Mammary epithelial cell (primary cell): ENCODE data around the gene SORCS2.

ENCODE experiments used
- EZH2 ChIP-seq: IDR thresholded peaks from 2 replicates; pipeline ENCODE4 v1.6.1; 2012; ENCODE audit warnings: low read length, inconsistent platforms, borderline replicate concordance
- TF ChIP-seq, protein P1 (sequence below), 2 donors: IDR thresholded peaks in 1 of 2; conservative IDR thresholded peaks in 1 of 2; 2 replicates each; pipeline ENCODE4 v1.5.1; 2011 to 2012; ENCODE audit warnings: inconsistent platforms in 2 of 2, low read length in 2 of 2, mild to moderate bottlenecking in 2 of 2, control low read depth in 1 of 2, low read depth in 1 of 2; ENCODE audit not compliant: insufficient read depth in 1 of 2; ENCODE audit errors: extremely low read depth in 1 of 2

DNA sequence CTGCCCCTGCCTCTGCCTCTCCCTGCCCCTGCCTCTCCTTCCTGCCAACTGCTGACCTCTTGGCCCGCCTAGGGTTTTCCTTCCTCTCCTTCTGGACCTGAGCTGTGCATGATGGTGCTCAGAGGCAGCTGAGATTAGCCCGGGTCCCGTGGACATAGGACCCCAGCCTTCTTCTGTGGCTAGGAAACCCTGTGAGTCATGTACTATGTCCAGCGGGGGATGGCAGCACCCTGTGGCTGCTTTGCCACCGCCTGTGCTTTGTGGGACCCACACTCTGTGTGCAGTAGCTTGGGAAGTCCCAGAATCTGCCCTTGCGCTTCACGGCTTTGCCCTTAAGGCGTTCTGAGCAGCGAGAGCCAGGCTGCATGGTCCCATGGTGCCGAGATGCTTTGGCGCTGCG lies 347.9 kb downstream of the SORCS2 start:
- TF ChIP-seq, protein P1, sequence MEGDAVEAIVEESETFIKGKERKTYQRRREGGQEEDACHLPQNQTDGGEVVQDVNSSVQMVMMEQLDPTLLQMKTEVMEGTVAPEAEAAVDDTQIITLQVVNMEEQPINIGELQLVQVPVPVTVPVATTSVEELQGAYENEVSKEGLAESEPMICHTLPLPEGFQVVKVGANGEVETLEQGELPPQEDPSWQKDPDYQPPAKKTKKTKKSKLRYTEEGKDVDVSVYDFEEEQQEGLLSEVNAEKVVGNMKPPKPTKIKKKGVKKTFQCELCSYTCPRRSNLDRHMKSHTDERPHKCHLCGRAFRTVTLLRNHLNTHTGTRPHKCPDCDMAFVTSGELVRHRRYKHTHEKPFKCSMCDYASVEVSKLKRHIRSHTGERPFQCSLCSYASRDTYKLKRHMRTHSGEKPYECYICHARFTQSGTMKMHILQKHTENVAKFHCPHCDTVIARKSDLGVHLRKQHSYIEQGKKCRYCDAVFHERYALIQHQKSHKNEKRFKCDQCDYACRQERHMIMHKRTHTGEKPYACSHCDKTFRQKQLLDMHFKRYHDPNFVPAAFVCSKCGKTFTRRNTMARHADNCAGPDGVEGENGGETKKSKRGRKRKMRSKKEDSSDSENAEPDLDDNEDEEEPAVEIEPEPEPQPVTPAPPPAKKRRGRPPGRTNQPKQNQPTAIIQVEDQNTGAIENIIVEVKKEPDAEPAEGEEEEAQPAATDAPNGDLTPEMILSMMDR (conservative IDR thresholded peaks at IDR 0.05 in 1 of 2, IDR thresholded peaks at IDR 0.05 in 1 of 2; ENCODE audit: extremely low read depth in 1 of 2, insufficient read depth in 1 of 2, low read depth in 1 of 2, low read length in 2 of 2), result no peak
- TF ChIP-seq EZH2, result no peak
